GM19099 (cell line): ENCODE measurements around the gene KCNG4.

Experiments
- POLR2A ChIP-seq: IDR thresholded peaks from 3 replicates; pipeline ENCODE4 v1.6.1; 2011; ENCODE audit warnings: low read depth; ENCODE audit not compliant: insufficient read length; ENCODE audit errors: extremely low read depth

Gene KCNG4

GRCh38 chr16:84246679-84247077, 6.9 kb upstream of the KCNG4 start:
- TF ChIP-seq POLR2A: no peak

GRCh38 chr16:84245956-84246678, 6.3 kb upstream of the KCNG4 start:
- no peak for TF ChIP-seq POLR2A

GRCh38 chr16:84244728-84245127, 4.9 kb upstream of the KCNG4 start:
- TF ChIP-seq POLR2A: no peak

- TF ChIP-seq POLR2A: no peak
These were observed 3.9 kb upstream of the KCNG4 start for GRCh38 chr16:84243732-84244131.

- TF ChIP-seq POLR2A: no peak
These were observed 3.0 kb upstream of the KCNG4 start for GRCh38 chr16:84242839-84243238.

- TF ChIP-seq POLR2A: no peak
These were observed 2.0 kb upstream of the KCNG4 start for GRCh38 chr16:84241778-84242177.

- no peak for TF ChIP-seq POLR2A
These were observed 643 bp upstream of the KCNG4 start for GRCh38 chr16:84240455-84240854.

- TF ChIP-seq POLR2A: no peak
These were observed 557 bp downstream of the KCNG4 start for GRCh38 chr16:84239141-84239769.

- TF ChIP-seq POLR2A: no peak
These were observed 1.6 kb downstream of the KCNG4 start for GRCh38 chr16:84237994-84238750.

GRCh38 chr16:84236671-84237070, 3.1 kb downstream of the KCNG4 start:
- no peak for TF ChIP-seq POLR2A

- TF ChIP-seq POLR2A: no peak
These were observed 5.2 kb downstream of the KCNG4 start for GRCh38 chr16:84234321-84235241.

- TF ChIP-seq POLR2A: no peak
These were observed 6.1 kb downstream of the KCNG4 start for GRCh38 chr16:84233748-84234147.

- no peak for TF ChIP-seq POLR2A
These were observed 6.8 kb downstream of the KCNG4 start for GRCh38 chr16:84232969-84233368.

GRCh38 chr16:84232060-84232459, 7.8 kb downstream of the KCNG4 start:
- no peak for TF ChIP-seq POLR2A

- TF ChIP-seq POLR2A: no peak
These were observed 10.3 kb downstream of the KCNG4 start for GRCh38 chr16:84229471-84229870.
